Muscle layer of duodenum (tissue), 2 donors: ENCODE results near the gene OTOF.

Experiments used
- H3K27ac ChIP-seq: one replicate; pipeline ENCODE4 v1.7.0; 2013; ENCODE audit warnings: mild to moderate bottlenecking, low read length
- H3K27me3 ChIP-seq: one replicate; pipeline ENCODE4 v1.7.0; 2013; ENCODE audit warnings: low read depth, mild to moderate bottlenecking, control low read depth, low read length
- H3K36me3 ChIP-seq, 2 donors: one replicate each; pipeline ENCODE4 v1.7.0; 2013; ENCODE audit warnings: low read length in 2 of 2, control low read depth in 1 of 2, mild to moderate bottlenecking in 1 of 2; ENCODE audit not compliant: insufficient read depth in 2 of 2, control insufficient read depth in 1 of 2
- H3K4me1 ChIP-seq, 2 donors: one replicate each; pipeline ENCODE4 v1.7.0; 2013; ENCODE audit warnings: low read length in 2 of 2, mild to moderate bottlenecking in 2 of 2, control low read depth in 1 of 2, moderate library complexity in 1 of 2; ENCODE audit not compliant: insufficient read depth in 2 of 2, control insufficient read depth in 1 of 2
- H3K4me3 ChIP-seq, 2 donors: one replicate each; pipeline ENCODE4 v1.7.0; 2013; ENCODE audit warnings: low read length in 2 of 2, low read depth in 1 of 2, mild to moderate bottlenecking in 1 of 2
- H3K9me3 ChIP-seq, 2 donors: one replicate each; pipeline ENCODE4 v1.7.0; 2013; ENCODE audit warnings: low read length in 2 of 2, control low read depth in 1 of 2, mild to moderate bottlenecking in 1 of 2; ENCODE audit not compliant: control insufficient read depth in 1 of 2
- donor health status: healthy.

The OTOF gene

DNA sequence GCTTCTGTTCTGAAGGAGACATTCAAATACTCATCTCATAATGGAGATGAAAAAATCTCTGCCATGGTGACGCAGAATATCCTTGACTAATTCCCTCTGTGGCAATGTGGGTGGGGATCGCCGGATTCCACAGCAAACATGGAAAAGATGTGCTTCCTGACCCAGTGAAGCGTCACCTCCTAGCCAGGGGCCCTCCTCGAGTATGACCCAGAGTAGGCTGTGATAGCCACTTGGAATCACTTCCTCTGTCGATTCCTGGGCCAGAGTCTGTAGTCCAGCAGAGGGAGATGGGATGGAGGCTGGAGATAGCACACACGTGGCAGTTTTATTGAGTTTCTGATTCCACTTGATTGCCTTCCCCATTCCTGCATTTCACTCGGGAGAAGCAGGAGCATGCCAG lies 39.4 kb downstream of the OTOF start:
- Histone ChIP-seq H3K4me1 (no peaks in the 10 kb centered on the region), H3K27me3 (no peaks in the 10 kb centered on the region), H3K9me3 (no peaks in the 10 kb centered on the region), H3K4me3 (no peak overlapping the region), H3K36me3 (no peaks in the 10 kb centered on the region), H3K27ac (no peak overlapping the region)

- H3K36me3 ChIP-seq = no peaks in the 10 kb centered on the region
- H3K9me3 ChIP-seq = no peaks in the 10 kb centered on the region
- H3K4me1 ChIP-seq = no peaks in the 10 kb centered on the region
- H3K4me3 ChIP-seq = no peak overlapping the region
- no peak overlapping the region for H3K27ac ChIP-seq
- no peaks in the 10 kb centered on the region for H3K27me3 ChIP-seq
Observed at GRCh38 chr2:26435106-26435505, 42.8 kb downstream of the OTOF start.

GRCh38 chr2:26432859-26433258 lies 45.1 kb downstream of the OTOF start:
- Histone ChIP-seq H3K27me3 (no peaks in the 10 kb centered on the region), H3K36me3 (no peaks in the 10 kb centered on the region), H3K4me1 (no peaks in the 10 kb centered on the region), H3K9me3 (no peaks in the 10 kb centered on the region), H3K27ac (no peak overlapping the region), H3K4me3 (no peak overlapping the region)

DNA sequence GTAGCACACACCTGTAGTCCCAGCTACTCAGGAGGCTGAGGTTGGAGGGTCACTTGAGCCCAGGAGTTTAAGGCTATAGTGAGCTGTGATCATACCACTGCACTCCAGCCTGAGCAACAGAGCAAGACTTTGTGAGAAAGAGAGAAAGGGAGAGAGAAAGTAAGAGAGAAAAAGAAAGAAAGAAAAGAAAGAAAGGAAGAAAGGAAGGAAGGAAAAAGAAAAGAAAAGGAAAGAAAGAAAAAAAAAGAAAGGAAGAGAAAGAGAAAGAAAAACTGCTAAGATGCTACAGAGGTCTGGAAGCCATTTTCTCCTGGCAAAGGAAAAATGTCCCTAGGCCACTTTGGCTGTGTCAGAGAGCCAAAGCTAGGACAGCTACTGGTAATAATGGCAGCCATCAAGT lies 45.6 kb downstream of the OTOF start:
- no peak overlapping the region for H3K27ac ChIP-seq
- no peaks in the 10 kb centered on the region for H3K4me1 ChIP-seq
- H3K9me3 ChIP-seq = no peaks in the 10 kb centered on the region
- no peak overlapping the region for H3K4me3 ChIP-seq
- H3K27me3 ChIP-seq = no peaks in the 10 kb centered on the region
- H3K36me3 ChIP-seq = no peaks in the 10 kb centered on the region

- Histone ChIP-seq H3K27me3 (no peaks in the 10 kb centered on the region), H3K36me3 (no peaks in the 10 kb centered on the region), H3K4me3 (no peak overlapping the region), H3K27ac (no peak overlapping the region), H3K4me1 (no peaks in the 10 kb centered on the region), H3K9me3 (no peaks in the 10 kb centered on the region)
Observed at GRCh38 chr2:26430826-26431225, 47.1 kb downstream of the OTOF start.

DNA sequence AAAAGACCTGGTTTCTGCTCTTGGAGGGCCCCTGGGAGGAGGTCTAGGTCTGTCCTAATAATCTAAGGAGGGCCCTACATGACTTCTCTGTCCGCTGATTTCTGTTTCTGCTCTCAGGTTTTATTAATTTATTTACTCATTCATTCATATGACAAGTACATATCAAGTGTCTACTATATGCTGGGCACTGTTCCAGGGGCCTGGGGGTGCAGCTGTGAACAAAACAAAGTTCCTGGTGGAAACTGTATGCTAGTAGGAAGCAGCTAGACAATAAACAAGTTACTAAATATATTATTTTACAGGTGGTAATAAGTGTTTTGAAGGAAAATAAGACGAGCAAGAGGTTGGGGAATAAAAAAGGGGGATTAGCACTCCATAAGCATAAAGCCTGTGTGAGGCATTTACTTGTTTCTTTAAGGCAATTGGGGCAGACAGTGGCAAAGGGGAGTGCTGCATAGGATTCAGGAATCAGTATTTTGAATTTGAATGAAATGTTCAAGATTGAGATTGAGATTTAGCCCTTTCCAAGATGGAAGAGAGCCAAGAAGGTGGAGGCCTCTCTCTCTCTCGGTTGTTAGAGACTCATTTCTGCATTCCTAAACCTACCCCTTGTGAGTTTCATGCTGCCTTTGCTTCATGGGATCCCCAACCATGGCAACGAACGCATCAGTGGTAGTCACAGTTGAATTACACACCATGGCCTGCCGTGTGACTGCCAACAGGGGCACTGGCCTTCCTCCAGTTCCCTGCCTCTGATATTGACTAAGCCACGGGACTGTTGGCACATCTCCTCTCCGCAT lies 47.9 kb downstream of the OTOF start:
- no peak overlapping the region for H3K4me3 ChIP-seq
- no peak overlapping the region for H3K27ac ChIP-seq
- no peaks in the 10 kb centered on the region for H3K36me3 ChIP-seq
- H3K4me1 ChIP-seq = no peaks in the 10 kb centered on the region
- no peaks in the 10 kb centered on the region for H3K27me3 ChIP-seq
- no peaks in the 10 kb centered on the region for H3K9me3 ChIP-seq

DNA sequence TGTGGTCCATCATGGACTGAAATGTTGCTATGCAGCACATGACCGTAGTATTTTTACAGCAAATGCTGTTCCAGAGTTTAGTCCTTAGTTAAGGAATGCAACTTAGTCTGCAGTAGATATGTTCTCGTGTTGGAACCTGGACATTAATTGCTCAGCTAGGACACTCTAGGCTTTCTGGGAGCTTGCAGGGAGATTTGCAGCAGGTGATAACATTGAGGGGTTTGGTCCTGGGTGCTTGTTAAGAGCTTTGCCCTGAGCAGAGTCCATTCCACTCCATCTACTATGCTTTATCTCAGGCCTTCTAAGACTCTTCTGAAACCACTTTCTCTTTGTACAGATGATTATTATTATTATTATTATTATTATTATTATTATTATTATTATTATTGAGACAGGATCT lies 49.1 kb downstream of the OTOF start:
- H3K9me3 ChIP-seq = no peaks in the 10 kb centered on the region

GRCh38 chr2:26424221-26424620 lies 53.7 kb downstream of the OTOF start:
- no peaks in the 10 kb centered on the region for H3K9me3 ChIP-seq

More for the DNA sequence above, 49.1 kb downstream of the OTOF start:
- H3K4me1 ChIP-seq = no peaks in the 10 kb centered on the region
- H3K4me3 ChIP-seq = no peak overlapping the region
- H3K27ac ChIP-seq = no peak overlapping the region
- no peaks in the 10 kb centered on the region for H3K27me3 ChIP-seq
- no peaks in the 10 kb centered on the region for H3K36me3 ChIP-seq

DNA sequence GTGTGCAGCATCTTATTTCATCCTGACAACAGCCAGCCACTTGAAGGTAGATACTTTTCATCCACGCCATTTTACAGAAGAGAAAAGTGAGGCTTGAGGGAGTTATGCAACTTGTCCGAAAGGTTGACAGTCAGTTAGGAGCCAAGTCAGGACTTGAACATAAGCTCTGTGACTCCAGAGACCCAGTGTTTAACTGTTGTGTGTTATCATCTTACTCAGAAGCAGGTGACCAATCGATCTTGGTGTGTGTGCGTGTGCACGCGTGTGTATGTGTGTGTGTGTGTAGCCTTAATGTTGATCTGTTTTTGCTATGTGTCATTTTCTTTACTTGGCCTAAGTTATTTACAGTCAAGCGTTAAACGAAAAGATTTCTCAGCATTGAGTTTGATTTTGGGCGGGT lies 54.2 kb downstream of the OTOF start:
- Histone ChIP-seq H3K9me3 (no peaks in the 10 kb centered on the region), H3K27ac (no peak overlapping the region), H3K4me1 (no peaks in the 10 kb centered on the region), H3K4me3 (no peak overlapping the region), H3K27me3 (no peaks in the 10 kb centered on the region), H3K36me3 (no peaks in the 10 kb centered on the region)

More at GRCh38 chr2:26424221-26424620, 53.7 kb downstream of the OTOF start:
- no peaks in the 10 kb centered on the region for H3K4me1 ChIP-seq
- no peaks in the 10 kb centered on the region for H3K27me3 ChIP-seq
- no peaks in the 10 kb centered on the region for H3K36me3 ChIP-seq
- H3K4me3 ChIP-seq = no peak overlapping the region
- no peak overlapping the region for H3K27ac ChIP-seq

GRCh38 chr2:26422947-26423629 lies 54.8 kb downstream of the OTOF start:
- H3K9me3 ChIP-seq = no peaks in the 10 kb centered on the region
- H3K4me1 ChIP-seq = no peaks in the 10 kb centered on the region
- H3K36me3 ChIP-seq = no peaks in the 10 kb centered on the region
- H3K27me3 ChIP-seq = no peaks in the 10 kb centered on the region
- no peak overlapping the region for H3K4me3 ChIP-seq
- no peak overlapping the region for H3K27ac ChIP-seq

DNA sequence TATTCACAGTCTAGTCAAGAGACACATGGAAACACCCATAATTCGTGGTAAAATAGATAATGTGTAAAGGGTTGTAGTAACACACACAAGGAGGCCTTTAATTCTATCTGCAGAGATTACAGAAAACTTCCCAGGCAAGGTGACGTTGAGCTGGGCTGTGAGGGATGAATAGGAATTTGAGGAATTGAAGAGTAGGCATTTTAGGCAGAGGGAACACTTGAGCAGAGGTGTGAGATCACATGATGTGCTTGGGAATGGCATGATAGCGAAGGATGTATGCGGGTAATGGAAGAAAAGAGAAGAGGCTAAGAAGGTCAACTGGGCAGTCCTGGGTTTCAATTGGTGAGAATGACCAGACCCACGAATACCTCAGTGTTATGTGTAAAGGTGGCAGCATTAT lies 56.0 kb downstream of the OTOF start:
- Histone ChIP-seq H3K4me3 (no peak overlapping the region), H3K36me3 (no peaks in the 10 kb centered on the region)

More for the DNA sequence above, 56.0 kb downstream of the OTOF start:
- H3K4me1 ChIP-seq = no peaks in the 10 kb centered on the region
- no peaks in the 10 kb centered on the region for H3K27me3 ChIP-seq
- H3K9me3 ChIP-seq = no peaks in the 10 kb centered on the region
- H3K27ac ChIP-seq = no peak overlapping the region
